ENCODE measurements around the gene ATG9A. TPM values are rescaled to one million over a fixed set of nuclear protein-coding genes. Genes with fewer than 3 reads are reported as not detected.

ATG9A gene
- total RNA-seq, 1 experiment from 2014 or later = 32.5 TPM

- H3K4me3 ChIP-seq (ENCODE audit: insufficient read depth, low read depth, low read length) = no peak overlapping the region
- no peaks in the 10 kb centered on the region for H3K27me3 ChIP-seq (ENCODE audit: control insufficient read depth, insufficient read depth, low read length)
- peaks cover 18% of the 10 kb centered on the region for H3K36me3 ChIP-seq (replicated peaks; ENCODE audit: control insufficient read depth, insufficient read depth, low read length)
- peak; percentile 53 for DNase-seq
These were observed 9.5 kb downstream of the ATG9A start for GRCh38 chr2:219219784-219220532.

DNA sequence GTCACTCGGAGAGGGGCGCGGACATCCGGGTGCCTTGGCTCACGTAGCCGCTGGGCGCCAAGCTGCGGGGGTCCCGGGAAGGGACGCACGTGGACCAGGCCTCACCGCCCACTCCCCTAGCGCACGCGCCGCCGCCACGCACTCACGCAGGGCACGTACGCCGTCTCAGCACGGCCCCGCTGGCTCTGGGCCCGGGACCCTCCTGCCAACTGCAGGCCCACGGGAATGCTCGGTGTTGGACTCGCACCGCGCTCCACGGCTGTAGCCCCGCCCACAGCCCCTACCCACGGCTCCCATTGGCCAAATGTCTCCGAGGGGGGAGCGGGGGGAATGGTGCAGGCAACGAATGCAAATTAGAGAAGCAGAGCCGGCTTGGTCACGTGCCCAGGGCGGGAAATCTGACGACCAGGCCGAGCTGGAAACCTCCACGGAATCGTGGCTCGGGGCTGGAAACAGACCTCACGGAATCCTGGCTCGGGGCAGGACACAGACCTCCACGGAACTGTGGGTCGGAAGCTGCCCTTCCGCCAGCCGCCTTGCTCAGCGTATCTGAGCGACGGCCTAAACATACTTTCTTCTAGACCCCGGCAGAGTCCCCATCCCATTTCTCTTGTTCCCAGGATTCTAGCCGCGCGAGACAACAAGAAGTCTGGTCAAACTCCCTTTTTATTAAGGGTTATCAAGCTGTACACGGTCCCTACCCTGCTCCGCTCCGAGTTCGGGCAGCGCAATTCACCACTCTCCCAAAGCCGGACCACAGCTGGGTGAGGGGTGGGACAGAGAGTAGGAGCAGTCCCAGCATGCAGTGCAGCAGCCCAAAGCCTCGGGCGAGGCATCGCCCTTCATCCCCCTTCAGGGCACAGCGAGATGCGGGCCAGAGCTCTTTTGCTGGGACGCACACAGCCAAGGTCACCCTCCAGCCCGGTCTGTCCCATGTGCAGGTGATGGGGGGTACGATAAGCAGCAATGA is 10.4 kb downstream of the ATG9A start, which contains the start of gene ABCB6:
Gene ABCB6, minus strand, starts transcription at position 227 of the 970 bp plus-strand sequence. CDS start 285 bp downstream, outside the sequence.
- Histone ChIP-seq H3K4me3 (ENCODE audit: insufficient read depth, low read depth, low read length) (peak within 1 kb of the TSS; percentile 74), H3K36me3 (replicated peaks; ENCODE audit: control insufficient read depth, insufficient read depth, low read length) (peaks cover 18% of the 10 kb centered on the region), H3K27me3 (ENCODE audit: control insufficient read depth, insufficient read depth, low read length) (no peaks in the 10 kb centered on the region)
- DNase-seq = peak; percentile 98

- Histone ChIP-seq H3K27me3 (ENCODE audit: control insufficient read depth, insufficient read depth, low read length) (no peaks in the 10 kb centered on the region), H3K36me3 (replicated peaks; ENCODE audit: control insufficient read depth, insufficient read depth, low read length) (peaks cover 15% of the 10 kb centered on the region), H3K4me3 (ENCODE audit: insufficient read depth, low read depth, low read length) (peak overlapping the region; percentile 74)
- peak; percentile 93 for DNase-seq
These were observed 11.2 kb downstream of the ATG9A start for GRCh38 chr2:219218217-219218731.

GRCh38 chr2:219216535-219216915 is 12.9 kb downstream of the ATG9A start:
- Histone ChIP-seq H3K27me3 (ENCODE audit: control insufficient read depth, insufficient read depth, low read length) (no peaks in the 10 kb centered on the region), H3K36me3 (replicated peaks; ENCODE audit: control insufficient read depth, insufficient read depth, low read length) (peaks cover 15% of the 10 kb centered on the region), H3K4me3 (ENCODE audit: insufficient read depth, low read depth, low read length) (no peak overlapping the region)
- DNase-seq = no peak

DNA sequence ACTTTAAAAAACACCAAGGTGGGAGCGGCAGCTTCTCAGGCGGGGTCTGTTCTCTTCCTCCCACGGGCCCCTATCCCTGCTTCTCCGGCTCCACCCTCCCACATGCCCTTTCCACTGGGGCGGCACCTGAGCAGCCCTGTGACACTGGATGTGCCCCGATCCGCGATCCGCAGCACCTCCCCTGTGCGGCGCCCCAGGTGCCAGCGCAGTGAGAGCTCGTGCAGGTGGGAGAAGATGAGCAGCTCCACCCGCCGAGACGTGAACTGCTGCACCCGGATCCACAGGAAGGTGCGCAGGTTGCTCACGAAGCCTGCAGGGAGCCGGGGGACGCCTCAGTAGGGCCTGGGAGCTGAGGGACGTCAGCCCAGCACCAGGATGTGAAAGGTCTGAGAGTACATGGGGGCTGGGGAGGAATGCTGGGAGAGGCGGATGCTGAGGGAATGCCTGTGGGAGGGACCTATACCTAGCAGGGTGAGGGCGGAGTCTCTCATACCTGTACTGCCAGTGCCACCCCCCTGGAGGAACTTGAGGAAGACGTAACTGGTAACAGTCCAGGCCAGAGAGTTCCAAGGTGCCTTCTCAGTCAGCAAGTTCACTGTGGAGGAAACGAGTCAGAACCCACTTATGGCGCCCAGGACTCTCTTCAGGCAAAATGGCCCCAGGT is 13.4 kb downstream of the ATG9A start:
- Histone ChIP-seq H3K27me3 (ENCODE audit: control insufficient read depth, insufficient read depth, low read length) (no peaks in the 10 kb centered on the region), H3K4me3 (ENCODE audit: insufficient read depth, low read depth, low read length) (no peak overlapping the region), H3K36me3 (replicated peaks; ENCODE audit: control insufficient read depth, insufficient read depth, low read length) (peaks cover 19% of the 10 kb centered on the region)
- DNase-seq = no peak

GRCh38 chr2:219214786-219215185 is 14.7 kb downstream of the ATG9A start:
- peaks cover 19% of the 10 kb centered on the region for H3K36me3 ChIP-seq (replicated peaks; ENCODE audit: control insufficient read depth, insufficient read depth, low read length)
- H3K27me3 ChIP-seq (ENCODE audit: control insufficient read depth, insufficient read depth, low read length) = no peaks in the 10 kb centered on the region
- DNase-seq = no peak
- H3K4me3 ChIP-seq (ENCODE audit: insufficient read depth, low read depth, low read length) = no peak overlapping the region

DNA sequence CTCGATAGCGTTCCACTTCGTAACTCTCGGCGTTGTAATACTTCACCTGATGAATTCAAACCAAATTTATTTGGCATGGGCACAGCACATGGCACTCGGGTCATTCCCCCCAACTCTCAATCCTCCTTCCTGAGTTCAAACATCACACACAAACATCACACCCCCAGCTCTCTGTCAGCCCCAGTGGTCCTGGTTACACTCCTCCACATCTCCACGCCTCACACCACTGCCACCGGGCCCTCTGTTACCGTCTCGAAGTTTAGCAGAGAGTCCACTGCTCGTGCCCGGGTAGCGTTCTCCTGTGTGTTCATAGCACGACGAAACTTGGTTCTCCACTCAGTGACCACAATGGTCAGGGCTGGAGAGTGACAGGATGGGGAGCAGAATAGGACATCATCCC is 15.3 kb downstream of the ATG9A start:
- Histone ChIP-seq H3K36me3 (replicated peaks; ENCODE audit: control insufficient read depth, insufficient read depth, low read length) (peaks cover 22% of the 10 kb centered on the region), H3K4me3 (ENCODE audit: insufficient read depth, low read depth, low read length) (no peak overlapping the region), H3K27me3 (ENCODE audit: control insufficient read depth, insufficient read depth, low read length) (no peaks in the 10 kb centered on the region)
- no peak for DNase-seq

GRCh38 chr2:219213486-219214071 is 15.9 kb downstream of the ATG9A start:
- H3K27me3 ChIP-seq (ENCODE audit: control insufficient read depth, insufficient read depth, low read length) = no peaks in the 10 kb centered on the region
- DNase-seq = no peak
- H3K4me3 ChIP-seq (ENCODE audit: insufficient read depth, low read depth, low read length) = no peak overlapping the region
- H3K36me3 ChIP-seq (replicated peaks; ENCODE audit: control insufficient read depth, insufficient read depth, low read length) = peaks cover 24% of the 10 kb centered on the region

DNA sequence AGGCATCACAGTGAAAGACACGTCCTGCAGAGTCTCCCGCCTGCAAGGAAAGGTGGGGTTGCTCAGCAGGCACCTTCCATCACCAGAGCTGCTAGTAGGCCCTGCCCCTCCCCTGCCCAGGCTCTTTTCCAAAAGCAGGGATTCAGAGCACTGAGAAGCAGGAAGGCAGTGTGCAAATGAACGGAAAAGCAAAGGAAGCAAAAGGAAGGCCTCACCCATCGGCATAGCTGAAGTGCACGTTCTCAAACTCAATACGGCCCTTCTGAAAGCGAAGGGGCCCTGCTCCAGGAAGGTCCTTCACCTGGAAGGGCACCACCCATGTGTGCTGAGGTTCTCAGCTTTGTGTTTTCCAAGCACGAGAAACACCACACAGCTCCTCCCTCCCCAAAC is 16.4 kb downstream of the ATG9A start:
- Histone ChIP-seq H3K4me3 (ENCODE audit: insufficient read depth, low read depth, low read length) (no peak overlapping the region), H3K36me3 (replicated peaks; ENCODE audit: control insufficient read depth, insufficient read depth, low read length) (peaks cover 24% of the 10 kb centered on the region), H3K27me3 (ENCODE audit: control insufficient read depth, insufficient read depth, low read length) (no peaks in the 10 kb centered on the region)
- no peak for DNase-seq

DNA sequence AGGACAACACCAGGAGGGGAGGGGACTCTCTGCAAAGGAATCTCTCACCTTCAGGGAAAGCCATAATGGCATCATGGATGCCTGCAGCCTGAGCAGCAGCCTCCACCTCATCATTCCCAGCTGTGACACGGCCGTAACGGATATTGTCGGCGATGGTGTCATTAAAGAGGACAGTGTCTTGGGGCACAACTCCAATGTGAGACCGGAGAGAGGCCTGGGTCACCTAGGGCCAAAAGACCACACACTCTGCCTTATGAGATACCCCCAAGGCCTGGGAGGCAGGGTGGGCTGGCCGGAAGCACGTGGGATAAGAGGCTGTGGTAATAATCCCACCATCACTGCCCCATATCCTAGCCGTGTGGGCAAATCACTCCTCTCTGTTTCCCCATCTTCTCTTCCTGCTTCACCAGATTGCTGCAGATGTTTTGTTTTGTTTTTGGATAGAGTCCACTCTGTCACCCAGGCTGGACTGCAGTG is 18.5 kb downstream of the ATG9A start:
- H3K27me3 ChIP-seq (ENCODE audit: control insufficient read depth, insufficient read depth, low read length) = no peaks in the 10 kb centered on the region
- no peak overlapping the region for H3K4me3 ChIP-seq (ENCODE audit: insufficient read depth, low read depth, low read length)
- peaks cover 24% of the 10 kb centered on the region for H3K36me3 ChIP-seq (replicated peaks; ENCODE audit: control insufficient read depth, insufficient read depth, low read length)
- DNase-seq = no peak

DNA sequence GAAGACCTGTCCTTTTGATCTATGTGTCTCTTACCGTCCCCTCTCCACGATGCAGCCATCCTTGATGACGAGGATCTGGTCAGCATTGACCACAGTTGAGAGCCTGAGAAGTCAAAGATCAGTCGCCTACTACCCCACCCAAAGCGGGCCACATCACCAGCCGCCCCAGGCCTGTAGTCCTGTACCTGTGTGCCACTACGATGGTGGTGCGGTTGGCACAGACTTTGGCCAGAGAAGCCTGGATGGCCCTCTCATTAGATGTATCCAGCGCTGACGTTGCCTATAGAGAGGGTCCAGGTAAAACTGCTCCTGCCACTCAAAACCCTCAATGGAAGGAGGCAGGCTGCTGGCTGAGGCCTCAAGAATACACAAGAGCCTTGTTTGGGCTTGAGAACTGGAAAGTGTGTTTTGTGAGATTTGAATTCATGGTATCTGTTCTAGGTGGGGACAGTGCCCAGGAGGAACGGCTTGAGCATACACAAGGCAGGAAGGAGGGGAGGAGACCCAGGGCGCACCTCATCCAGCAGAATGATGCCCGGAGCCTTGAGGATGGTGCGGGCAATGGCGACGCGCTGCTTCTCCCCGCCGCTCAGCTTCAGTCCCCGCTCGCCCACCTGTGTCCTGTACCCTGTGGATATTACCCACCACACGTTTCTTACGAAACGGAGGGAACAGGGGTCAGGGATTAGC is 19.1 kb downstream of the ATG9A start:
- Histone ChIP-seq H3K4me3 (ENCODE audit: insufficient read depth, low read depth, low read length) (no peak overlapping the region), H3K27me3 (ENCODE audit: control insufficient read depth, insufficient read depth, low read length) (no peaks in the 10 kb centered on the region), H3K36me3 (replicated peaks; ENCODE audit: control insufficient read depth, insufficient read depth, low read length) (peaks cover 24% of the 10 kb centered on the region)
- no peak for DNase-seq

DNA sequence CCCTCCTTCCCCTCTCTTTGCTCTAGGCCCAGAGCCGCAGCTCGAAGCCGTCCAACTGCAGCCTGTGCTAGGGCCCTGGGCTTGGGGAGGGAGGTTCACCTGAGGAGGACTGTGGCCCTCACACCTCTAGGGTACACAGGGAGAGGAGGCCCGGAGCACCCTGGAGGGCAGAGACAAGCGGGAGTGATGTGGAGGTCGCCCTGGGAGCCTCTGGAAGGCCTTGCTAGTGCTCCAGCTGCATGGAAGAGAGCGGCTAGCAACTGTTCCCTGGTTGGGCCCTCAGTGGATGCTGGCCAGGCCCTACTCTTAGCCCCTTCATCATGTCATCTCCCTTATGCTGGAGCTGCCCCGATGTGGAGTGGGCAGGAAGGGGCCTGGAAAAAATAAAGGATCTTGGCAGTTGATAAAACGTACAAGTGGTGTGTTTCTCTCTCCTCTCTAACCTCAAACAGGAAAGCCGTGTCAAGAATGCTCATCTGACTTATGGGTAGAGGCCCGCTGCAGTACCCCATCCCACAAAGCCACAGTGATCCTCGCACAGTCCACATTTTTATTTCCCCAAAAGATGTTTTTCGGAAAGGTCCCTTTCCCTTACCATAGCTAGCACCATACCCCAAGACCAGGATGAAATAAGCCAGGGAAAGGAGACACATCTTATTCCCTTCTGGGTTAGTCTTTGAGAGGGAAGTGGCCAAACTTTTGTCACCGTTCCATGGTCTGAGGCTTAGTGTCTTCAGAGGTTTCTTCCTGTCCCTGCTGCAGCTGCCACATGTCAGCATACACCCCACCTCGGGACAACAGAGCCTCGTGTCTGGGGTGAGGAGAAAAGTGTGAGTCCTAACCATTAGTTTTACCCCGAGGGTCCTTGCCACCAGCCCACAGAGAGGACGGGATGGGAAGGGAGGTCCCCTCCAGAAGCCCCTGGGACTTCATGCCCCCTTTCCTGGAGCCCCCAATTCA is 19.9 kb downstream of the ATG9A start:
- Histone ChIP-seq H3K4me3 (ENCODE audit: insufficient read depth, low read depth, low read length) (no peak overlapping the region), H3K27me3 (ENCODE audit: control insufficient read depth, insufficient read depth, low read length) (no peaks in the 10 kb centered on the region), H3K36me3 (replicated peaks; ENCODE audit: control insufficient read depth, insufficient read depth, low read length) (peaks cover 20% of the 10 kb centered on the region)
- no peak for DNase-seq

All from H7 (cell line).